KMS-11 (cell line): ENCODE results near the gene MYDGF.
A peak's percentile ranks its signal among the peaks of the same experiment; 100 is the strongest.

ENCODE experiments used
- H2AFZ ChIP-seq: fragments of 200-600 bp; sonication (generic); 2 replicates; pipeline ENCODE4 v1.6.1; 2016; ENCODE audit warnings: antibody characterized with exemption, mixed run types, low read depth
- H3K27ac ChIP-seq: fragments of 200-600 bp; sonication (generic); 2 replicates; pipeline ENCODE4 v1.6.1; 2016; ENCODE audit warnings: mild to moderate bottlenecking, mixed run types
- H3K27me3 ChIP-seq: fragments of 200-600 bp; sonication (generic); 2 replicates; pipeline ENCODE4 v1.6.1; 2017; ENCODE audit warnings: mild to moderate bottlenecking, low read depth, mixed run types, moderate library complexity; ENCODE audit not compliant: insufficient read depth
- H3K36me3 ChIP-seq: fragments of 200-600 bp; sonication (generic); 2 replicates; pipeline ENCODE4 v1.6.1; 2017; ENCODE audit warnings: mild to moderate bottlenecking, mixed run types; ENCODE audit not compliant: insufficient read depth
- H3K4me1 ChIP-seq: fragments of 200-600 bp; sonication (generic); 2 replicates; pipeline ENCODE4 v1.6.1; 2016; ENCODE audit warnings: mild to moderate bottlenecking, low read depth, mixed run types; ENCODE audit not compliant: poor library complexity, severe bottlenecking
- H3K4me2 ChIP-seq: fragments of 200-600 bp; sonication (generic); 2 replicates; pipeline ENCODE4 v1.7.0; 2016; ENCODE audit warnings: mild to moderate bottlenecking, mixed run types
- H3K4me3 ChIP-seq: fragments of 200-600 bp; sonication (generic); IDR thresholded peaks from 2 replicates; pipeline ENCODE4 v1.6.1; 2017; ENCODE audit warnings: low read depth, low read length, mixed read lengths; ENCODE audit not compliant: insufficient read depth
- H3K79me2 ChIP-seq: fragments of 200-600 bp; sonication (generic); 2 replicates; pipeline ENCODE4 v1.6.1; 2016; ENCODE audit warnings: low read depth, mixed run types; ENCODE audit not compliant: insufficient read depth
- H3K9ac ChIP-seq: fragments of 200-600 bp; sonication (generic); 2 replicates; pipeline ENCODE4 v1.6.1; 2016; ENCODE audit warnings: mild to moderate bottlenecking, mixed run types
- H4K20me1 ChIP-seq: fragments of 200-600 bp; sonication (generic); 2 replicates; pipeline ENCODE4 v1.6.1; 2016; ENCODE audit warnings: mild to moderate bottlenecking, mixed run types; ENCODE audit not compliant: insufficient read depth
- CTCF ChIP-seq: fragments of 200-600 bp; sonication (generic); conservative IDR thresholded peaks from 2 replicates; pipeline ENCODE4 v1.6.1; 2017; ENCODE audit warnings: low read depth, mild to moderate bottlenecking, antibody characterized with exemption, low read length, moderate library complexity, mixed read lengths

Gene MYDGF

GRCh38 chr19:4642625-4643024 is 27.5 kb downstream of the MYDGF start:
- Histone ChIP-seq H3K36me3 (no peaks in the 10 kb centered on the region), H3K4me1 (peaks cover 14% of the 10 kb centered on the region), H3K4me3 (no peak overlapping the region), H3K9ac (no peak overlapping the region), H3K27me3 (no peaks in the 10 kb centered on the region), H3K79me2 (no peaks in the 10 kb centered on the region), H2AFZ (no peak overlapping the region), H3K4me2 (no peak overlapping the region), H4K20me1 (no peaks in the 10 kb centered on the region), H3K27ac (no peak overlapping the region)
- no peak for TF ChIP-seq CTCF

- no peak overlapping the region for H3K9ac ChIP-seq
- H3K36me3 ChIP-seq: no peaks in the 10 kb centered on the region
- H3K79me2 ChIP-seq: no peaks in the 10 kb centered on the region
- peaks cover 18% of the 10 kb centered on the region for H3K4me1 ChIP-seq
- no peak overlapping the region for H3K4me3 ChIP-seq
- no peak overlapping the region for H3K27ac ChIP-seq
- no peaks in the 10 kb centered on the region for H4K20me1 ChIP-seq
- H3K4me2 ChIP-seq: no peak overlapping the region
- no peak for TF ChIP-seq CTCF
- H3K27me3 ChIP-seq: no peaks in the 10 kb centered on the region
- H2AFZ ChIP-seq: no peak overlapping the region
Measured at GRCh38 chr19:4641132-4641531, 29.0 kb downstream of the MYDGF start.

GRCh38 chr19:4640247-4641000 is 29.7 kb downstream of the MYDGF start:
- H4K20me1 ChIP-seq: no peaks in the 10 kb centered on the region
- TF ChIP-seq CTCF: no peak
- H3K4me1 ChIP-seq: peaks cover 18% of the 10 kb centered on the region
- H3K4me2 ChIP-seq: peak overlapping the region; percentile 73; the same call in 1 of the 2 replicates
- no peaks in the 10 kb centered on the region for H3K36me3 ChIP-seq
- no peaks in the 10 kb centered on the region for H3K27me3 ChIP-seq
- no peak overlapping the region for H2AFZ ChIP-seq
- no peaks in the 10 kb centered on the region for H3K79me2 ChIP-seq
- H3K4me3 ChIP-seq: no peak overlapping the region
- H3K9ac ChIP-seq: no peak overlapping the region
- no peak overlapping the region for H3K27ac ChIP-seq

- H3K9ac ChIP-seq: no peak overlapping the region
- H4K20me1 ChIP-seq: no peaks in the 10 kb centered on the region
- H3K27me3 ChIP-seq: no peaks in the 10 kb centered on the region
- no peak overlapping the region for H3K27ac ChIP-seq
- no peak overlapping the region for H3K4me3 ChIP-seq
- peak overlapping the region; percentile 47; the same call in 1 of the 2 replicates for H2AFZ ChIP-seq
- H3K4me2 ChIP-seq: peak overlapping the region; percentile 73
- no peaks in the 10 kb centered on the region for H3K36me3 ChIP-seq
- no peaks in the 10 kb centered on the region for H3K79me2 ChIP-seq
- H3K4me1 ChIP-seq: peaks cover 18% of the 10 kb centered on the region
- TF ChIP-seq CTCF: no peak
Measured at GRCh38 chr19:4639531-4640246, 30.5 kb downstream of the MYDGF start.
